HG02571 (cell line): ENCODE measurements around the gene ACTN1.

Experiments used
- ATAC-seq: cut with Tn5 transposase; IDR thresholded peaks from one replicate; pipeline ENCODE4 v1.9.1; 2021; ENCODE audit warnings: mild to moderate bottlenecking, moderate library complexity; ENCODE audit not compliant: unreplicated experiment

The ACTN1 gene

DNA sequence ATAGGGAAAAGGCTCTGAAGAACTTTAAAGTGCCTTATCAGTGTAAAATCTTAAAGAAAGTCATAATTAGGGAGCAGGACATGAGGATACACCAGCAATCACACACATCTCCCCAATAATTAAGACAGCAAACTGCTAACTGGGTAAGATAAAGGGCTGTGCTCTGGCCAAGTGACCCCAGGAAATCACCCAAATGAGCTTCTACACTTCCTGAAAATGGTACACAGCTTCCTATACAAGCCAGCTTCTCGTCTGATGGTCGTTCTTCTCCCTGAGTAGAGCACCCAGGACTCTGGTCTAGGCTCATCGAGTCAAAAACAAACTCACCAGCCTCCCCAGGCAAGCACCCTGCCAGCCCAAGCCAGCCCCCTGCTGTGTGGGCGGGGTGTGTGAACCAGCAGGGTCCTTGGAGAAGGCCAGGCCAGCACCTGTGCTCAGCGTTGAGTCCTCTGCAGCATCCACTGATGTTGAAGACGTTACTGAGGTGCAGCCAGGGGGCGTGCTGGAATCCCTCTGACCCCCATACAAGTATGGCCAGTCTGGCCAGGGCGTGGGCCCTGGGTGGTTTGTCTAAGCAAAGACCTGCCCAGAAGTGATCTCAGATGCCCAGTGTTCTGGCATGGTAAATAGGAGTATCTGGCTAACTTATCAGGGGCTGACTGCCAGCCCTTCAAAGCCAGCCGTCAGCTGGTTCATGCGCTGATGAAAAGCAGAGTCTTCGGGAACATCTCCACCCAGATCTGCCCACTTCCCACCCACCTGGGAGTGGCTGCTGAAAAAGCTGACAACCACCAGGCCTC, 41.4 kb downstream of the ACTN1 start:
- no peak for ATAC-seq

DNA sequence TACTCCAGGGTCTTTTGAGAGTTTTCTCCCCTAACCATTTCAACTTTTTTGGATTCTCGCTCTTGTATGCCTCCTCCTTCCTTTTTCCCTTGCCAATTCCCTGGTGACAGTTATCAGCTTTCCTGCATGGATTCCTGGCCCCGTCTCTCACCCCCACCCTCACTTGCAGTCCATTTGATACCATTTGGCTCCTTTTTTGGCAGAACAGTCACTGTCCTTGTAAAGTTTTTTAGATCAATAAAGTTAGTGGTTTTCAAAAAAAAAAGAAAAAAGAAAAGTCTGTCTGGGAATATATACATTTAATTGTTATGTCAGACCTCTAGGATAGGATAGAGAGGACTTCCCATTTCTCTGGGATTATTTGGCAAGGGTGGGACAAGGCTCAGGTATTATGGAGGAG, 42.1 kb downstream of the ACTN1 start:
- ATAC-seq, result no peak

DNA sequence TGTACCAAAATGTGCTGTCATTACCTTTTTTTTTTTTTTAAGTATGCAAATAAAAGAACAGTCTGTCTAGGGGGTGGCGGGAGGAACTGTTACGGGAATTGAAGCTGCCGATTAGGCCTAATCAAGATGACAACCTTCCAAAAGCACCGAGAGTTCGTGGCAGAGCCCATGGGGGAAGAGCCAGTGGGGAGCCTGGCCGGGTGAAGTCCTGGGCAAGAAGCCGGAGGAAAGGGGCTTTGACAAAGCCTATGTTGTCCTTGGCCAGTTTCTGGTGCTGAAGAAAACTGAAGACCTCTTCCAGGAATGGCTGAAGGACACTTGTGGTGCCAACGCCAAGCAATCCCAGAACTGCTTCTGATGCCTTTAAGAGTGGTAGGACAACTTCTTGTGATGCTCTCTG, 42.6 kb downstream of the ACTN1 start:
- ATAC-seq, result no peak

DNA sequence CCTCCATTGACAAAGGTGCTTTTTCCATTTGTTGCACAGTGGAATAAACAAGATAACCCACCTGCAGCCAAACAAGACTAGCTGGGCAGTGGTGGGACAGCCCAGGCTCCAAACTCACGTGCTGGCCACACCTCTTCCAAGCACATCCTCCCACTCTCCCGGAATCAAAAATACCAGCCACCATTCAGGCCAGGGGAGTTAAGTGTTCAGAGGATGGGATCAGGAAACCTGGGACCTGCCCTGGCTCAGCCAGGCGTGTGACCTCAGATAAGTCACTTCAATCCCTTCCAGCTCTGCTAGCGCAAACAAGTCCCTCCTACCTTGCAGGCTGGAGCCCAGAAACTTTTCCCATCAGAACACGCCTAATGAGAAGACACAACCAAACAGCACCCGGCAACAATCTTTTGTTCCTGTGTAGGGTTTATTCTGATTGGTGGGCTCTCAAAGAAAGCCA, 43.3 kb downstream of the ACTN1 start:
- no peak for ATAC-seq

GRCh38 chr14:68934066-68934465, 45.0 kb downstream of the ACTN1 start:
- ATAC-seq, result no peak

- no peak for ATAC-seq
These were observed 46.4 kb downstream of the ACTN1 start for GRCh38 chr14:68932686-68933085.

GRCh38 chr14:68932231-68932630, 46.9 kb downstream of the ACTN1 start:
- ATAC-seq, result no peak

DNA sequence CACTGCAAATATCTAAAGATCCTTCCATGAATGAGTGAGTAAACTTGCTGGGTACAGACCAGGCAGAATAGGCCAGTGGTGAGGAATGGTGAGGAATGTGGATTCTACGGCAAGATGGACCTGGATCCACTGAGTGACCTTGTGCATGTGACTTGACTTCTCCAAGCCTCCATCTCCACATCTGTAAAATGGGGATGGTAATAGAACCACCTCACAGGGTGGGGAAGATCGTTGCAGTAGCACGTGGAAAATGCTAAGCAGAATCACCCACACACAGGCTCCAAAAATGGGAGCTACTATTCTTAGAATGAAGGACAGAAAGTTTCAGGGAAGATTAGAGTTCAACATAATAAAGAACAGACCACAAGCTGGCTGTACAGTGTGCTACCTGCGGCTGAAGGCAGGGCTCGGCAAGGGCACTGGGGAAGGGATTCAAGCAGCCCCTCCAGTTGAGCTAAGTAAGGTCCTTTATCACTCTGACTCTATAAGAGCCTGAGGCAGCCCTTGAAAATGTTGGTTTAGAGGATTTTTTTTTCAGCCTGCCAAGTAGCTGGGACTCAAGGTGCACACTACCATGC, 47.5 kb downstream of the ACTN1 start:
- no peak for ATAC-seq

DNA sequence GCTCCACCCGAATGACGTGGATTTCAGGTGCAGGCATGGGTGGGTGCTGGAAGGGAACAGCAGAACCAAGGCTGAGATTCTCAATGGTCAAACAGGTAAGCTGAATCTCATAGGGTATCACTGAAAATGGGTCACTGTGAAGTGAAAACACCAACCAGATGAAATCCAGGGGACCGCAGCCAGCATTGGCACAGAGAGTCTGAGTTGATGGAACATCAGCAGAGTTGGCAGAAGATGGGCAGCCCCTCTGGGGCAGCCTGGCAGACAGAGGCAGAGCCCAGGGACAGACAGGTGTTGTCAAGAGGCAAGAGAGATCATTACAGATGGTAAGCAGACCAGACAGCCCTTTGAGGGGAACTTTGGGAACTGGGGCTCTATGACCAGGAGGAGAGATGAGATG, 48.0 kb downstream of the ACTN1 start:
- ATAC-seq, result no peak

GRCh38 chr14:68929623-68930307, 49.3 kb downstream of the ACTN1 start:
- ATAC-seq, result no peak

- no peak for ATAC-seq
These were observed 50.1 kb downstream of the ACTN1 start for GRCh38 chr14:68928770-68929550.

DNA sequence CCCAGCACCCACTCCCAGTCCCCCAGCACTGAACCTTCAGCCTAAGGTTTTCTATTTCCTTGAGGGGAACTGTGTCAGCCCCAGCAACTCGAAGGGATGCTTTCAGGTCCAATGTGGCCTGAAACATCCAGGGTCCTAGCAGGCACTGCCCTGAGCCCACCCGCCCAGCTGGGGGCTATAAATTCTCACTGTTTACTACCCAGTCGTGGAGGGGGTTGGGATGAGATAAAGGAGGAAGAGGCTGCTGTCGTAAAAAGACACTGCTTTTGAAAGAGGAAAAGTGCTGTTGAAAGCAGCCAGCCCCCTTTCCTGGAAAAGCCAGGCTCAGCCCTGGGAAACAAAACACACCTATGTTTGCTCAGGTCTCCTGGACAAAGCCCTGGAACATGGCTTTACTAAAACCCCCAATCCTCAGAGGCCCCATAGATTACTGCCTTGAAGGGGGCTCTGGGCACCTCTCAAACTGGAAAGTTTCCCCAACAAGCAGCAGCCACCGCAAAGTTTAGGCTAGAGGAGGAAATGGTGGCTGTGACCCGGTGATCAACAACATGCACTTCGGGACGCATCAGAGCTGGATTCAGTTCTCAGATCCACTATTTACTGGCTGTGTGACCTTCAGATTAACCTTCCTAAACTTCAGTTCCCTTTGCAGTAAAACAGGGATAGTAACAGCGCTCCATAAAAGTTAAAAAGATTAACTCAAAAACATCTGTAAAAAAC, 51.0 kb downstream of the ACTN1 start:
- ATAC-seq, result no peak

GRCh38 chr14:68927089-68927488, 52.0 kb downstream of the ACTN1 start:
- no peak for ATAC-seq

DNA sequence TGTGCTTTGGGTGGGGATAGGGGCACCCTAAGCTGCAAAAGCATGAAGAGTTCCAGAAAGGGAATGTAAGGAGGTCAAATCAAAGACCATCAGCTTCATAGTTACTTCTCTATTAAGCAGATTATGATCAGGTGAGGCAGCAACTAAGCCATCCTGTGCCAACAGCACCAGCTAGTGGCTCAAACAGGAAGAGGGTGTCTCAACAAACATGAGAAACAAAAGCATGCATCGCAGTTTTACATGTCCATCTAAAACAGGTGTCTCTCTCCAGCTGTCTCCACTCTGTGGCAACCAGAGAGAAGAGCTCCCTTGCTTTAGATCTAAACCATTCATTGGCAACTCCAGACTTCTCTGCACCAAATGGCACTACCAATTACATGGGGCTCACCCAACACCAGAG, 52.9 kb downstream of the ACTN1 start:
- no peak for ATAC-seq

DNA sequence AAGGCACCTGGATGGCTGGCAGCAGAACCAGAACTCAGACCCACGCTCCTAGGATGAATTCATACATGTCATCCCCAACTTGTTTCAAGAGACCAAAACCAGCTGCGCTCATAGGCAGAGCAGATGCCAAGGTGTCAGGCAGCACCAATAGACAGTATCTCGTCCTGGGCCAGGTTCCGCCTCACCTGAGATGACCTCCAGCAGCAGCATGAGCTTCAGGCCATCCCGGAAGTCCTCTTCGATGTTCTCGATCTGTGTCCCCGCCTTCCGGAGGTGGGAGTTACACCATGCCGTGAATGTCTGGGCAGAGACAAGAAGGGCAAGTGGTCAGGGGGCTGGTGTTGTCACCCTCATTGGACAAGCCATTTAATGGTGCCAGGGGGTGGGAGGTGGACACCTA, 53.7 kb downstream of the ACTN1 start:
- ATAC-seq, result no peak

DNA sequence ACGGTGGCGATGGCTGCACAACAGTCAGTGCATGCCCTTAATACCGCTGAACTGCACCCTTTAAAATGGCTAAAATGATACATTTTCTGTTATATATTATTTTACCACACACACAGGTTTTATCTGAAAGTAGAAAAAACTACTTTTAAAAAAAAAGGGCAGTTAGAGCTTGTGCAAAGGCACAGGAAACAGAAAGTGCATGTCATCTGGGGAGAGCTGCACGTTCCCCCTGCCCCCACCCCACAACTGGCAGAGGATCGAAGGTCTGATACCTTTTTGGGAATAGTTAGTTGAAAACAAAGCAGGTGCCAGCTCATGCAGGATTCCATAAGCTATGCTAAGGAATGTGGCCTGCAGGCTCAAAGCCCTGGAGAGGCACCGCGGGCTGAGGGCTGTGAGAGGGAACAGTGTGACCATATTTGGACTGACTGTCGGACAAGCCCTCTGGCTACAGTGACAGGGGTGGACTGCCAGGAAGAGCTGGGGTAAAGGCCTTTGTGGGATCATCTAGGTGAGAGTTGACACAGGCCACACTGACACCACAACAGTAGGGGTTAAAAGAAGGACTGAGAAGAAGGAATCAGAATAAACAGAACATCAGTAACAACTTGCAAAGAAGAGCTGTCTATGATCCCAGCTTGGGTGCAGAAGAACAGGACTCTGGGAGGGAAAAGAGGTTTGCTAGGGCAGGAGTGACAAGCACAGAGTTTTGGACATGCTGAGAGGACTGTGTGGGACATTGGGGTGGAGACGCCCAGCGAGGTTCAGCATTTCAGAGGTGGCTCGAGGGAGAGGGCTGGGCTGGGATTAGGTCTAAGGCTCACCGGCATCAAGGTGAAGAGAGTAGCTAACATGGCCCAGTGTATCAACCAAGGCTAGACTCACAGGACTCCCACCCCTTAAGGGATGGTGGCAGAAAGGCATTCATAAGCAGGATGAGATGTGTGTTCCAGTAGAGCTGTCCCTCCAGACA, 54.6 kb downstream of the ACTN1 start:
- no peak for ATAC-seq

GRCh38 chr14:68922886-68923285, 56.2 kb downstream of the ACTN1 start:
- no peak for ATAC-seq

DNA sequence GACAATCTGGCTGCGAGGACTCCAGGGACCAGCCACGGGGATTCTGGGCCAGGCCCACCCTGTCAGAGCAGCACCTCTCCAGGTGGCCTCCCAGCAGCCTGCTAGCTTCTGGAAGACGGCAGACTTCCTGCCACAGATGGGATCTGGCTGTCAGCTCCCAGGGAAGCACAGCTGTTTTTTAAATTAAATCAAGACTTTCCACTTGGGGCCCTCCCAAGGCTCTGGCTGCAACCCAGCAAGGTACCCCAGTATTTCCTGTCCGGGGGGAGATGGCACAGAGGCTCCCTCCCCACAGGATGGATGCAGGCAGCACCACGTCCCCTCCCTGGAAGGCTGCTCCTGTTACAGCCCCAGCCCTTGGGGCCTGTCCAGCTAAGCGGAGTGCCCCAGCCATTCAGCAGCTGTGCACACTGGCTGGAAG, 56.9 kb downstream of the ACTN1 start:
- ATAC-seq, result no peak

DNA sequence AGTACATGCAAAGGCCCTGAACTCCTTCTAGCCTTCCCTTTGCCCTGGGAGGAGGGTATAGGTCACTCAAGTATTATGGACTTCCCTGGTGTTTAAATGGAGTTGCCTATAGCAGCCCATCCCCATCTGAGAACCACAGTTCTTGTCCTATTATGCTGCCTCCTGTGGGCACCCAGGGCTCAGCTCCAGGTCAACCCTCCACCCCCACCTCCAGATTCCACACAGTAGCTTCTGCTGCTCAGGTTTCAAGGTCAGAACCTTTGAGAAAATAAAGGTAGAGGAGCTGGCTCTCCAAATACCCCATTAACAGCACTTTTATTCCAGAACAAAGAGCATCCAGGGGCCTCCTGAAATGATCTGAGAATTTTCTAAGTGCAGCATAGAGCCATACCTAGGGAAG, 57.4 kb downstream of the ACTN1 start:
- no peak for ATAC-seq
